Measurements from ENCODE around the gene PRC1.

The PRC1 gene

GRCh38 chr15:90955624-90956273, 38.6 kb downstream of the PRC1 start:
- peak; percentile 38 for DNase-seq (ENCODE audit: low spot score)

- DNase-seq (ENCODE audit: low spot score): peak; percentile 95
These were observed 39.4 kb downstream of the PRC1 start, which contains the start of gene RCCD1 for GRCh38 chr15:90954712-90955623. RCCD1 (plus strand) TSS chr15:90954884; CDS start chr15:90956735, 1,851 bp downstream.

GRCh38 chr15:90953947-90954711, 40.2 kb downstream of the PRC1 start:
- no peak for DNase-seq (ENCODE audit: low spot score)

GRCh38 chr15:90952901-90953677, 41.2 kb downstream of the PRC1 start:
- DNase-seq (ENCODE audit: low spot score): no peak

GRCh38 chr15:90950676-90951075, 43.7 kb downstream of the PRC1 start:
- DNase-seq (ENCODE audit: low spot score): no peak

GRCh38 chr15:90949979-90950675, 44.2 kb downstream of the PRC1 start:
- no peak for DNase-seq (ENCODE audit: low spot score)

GRCh38 chr15:90948506-90948905, 45.8 kb downstream of the PRC1 start:
- DNase-seq (ENCODE audit: low spot score): no peak

GRCh38 chr15:90947577-90948357, 46.6 kb downstream of the PRC1 start:
- no peak for DNase-seq (ENCODE audit: low spot score)

- no peak for DNase-seq (ENCODE audit: low spot score)
These were observed 47.3 kb downstream of the PRC1 start for GRCh38 chr15:90946941-90947576.

GRCh38 chr15:90946538-90946937, 47.8 kb downstream of the PRC1 start:
- DNase-seq (ENCODE audit: low spot score): no peak

GRCh38 chr15:90945091-90945490, 49.2 kb downstream of the PRC1 start:
- DNase-seq (ENCODE audit: low spot score): no peak

- DNase-seq (ENCODE audit: low spot score): no peak
These were observed 51.8 kb downstream of the PRC1 start for GRCh38 chr15:90942354-90943120.

GRCh38 chr15:90941038-90941437, 53.3 kb downstream of the PRC1 start:
- DNase-seq (ENCODE audit: low spot score): no peak

GRCh38 chr15:90939756-90940155, 54.6 kb downstream of the PRC1 start:
- no peak for DNase-seq (ENCODE audit: low spot score)

- DNase-seq (ENCODE audit: low spot score): no peak
These were observed 56.1 kb downstream of the PRC1 start for GRCh38 chr15:90938261-90938660.

- no peak for DNase-seq (ENCODE audit: low spot score)
These were observed 57.5 kb downstream of the PRC1 start for GRCh38 chr15:90936823-90937222.

GRCh38 chr15:90934949-90935751, 59.2 kb downstream of the PRC1 start, which contains the start of gene UNC45A:
UNC45A (plus strand) TSS chr15:90935285; CDS start chr15:90935325, 40 bp downstream.
- peak; percentile 95 for DNase-seq (ENCODE audit: low spot score)
